Suppressor macrophage treated with lipopolysaccharide for 4 hours (primary cell): ENCODE results near the gene SHC2.
"Not testable (repeated sequence)": the region's sequence is repeated elsewhere in the genome, so short reads cannot be mapped to it uniquely, and the experiment has no call there.

ENCODE experiments used
- DNase-seq: peaks from one replicate; pipeline ENCODE4 v3.0.0-alpha.2; 2020

SHC2 gene

GRCh38 chr19:405121-405965, 55.5 kb downstream of the SHC2 start:
- no peak for DNase-seq

DNA sequence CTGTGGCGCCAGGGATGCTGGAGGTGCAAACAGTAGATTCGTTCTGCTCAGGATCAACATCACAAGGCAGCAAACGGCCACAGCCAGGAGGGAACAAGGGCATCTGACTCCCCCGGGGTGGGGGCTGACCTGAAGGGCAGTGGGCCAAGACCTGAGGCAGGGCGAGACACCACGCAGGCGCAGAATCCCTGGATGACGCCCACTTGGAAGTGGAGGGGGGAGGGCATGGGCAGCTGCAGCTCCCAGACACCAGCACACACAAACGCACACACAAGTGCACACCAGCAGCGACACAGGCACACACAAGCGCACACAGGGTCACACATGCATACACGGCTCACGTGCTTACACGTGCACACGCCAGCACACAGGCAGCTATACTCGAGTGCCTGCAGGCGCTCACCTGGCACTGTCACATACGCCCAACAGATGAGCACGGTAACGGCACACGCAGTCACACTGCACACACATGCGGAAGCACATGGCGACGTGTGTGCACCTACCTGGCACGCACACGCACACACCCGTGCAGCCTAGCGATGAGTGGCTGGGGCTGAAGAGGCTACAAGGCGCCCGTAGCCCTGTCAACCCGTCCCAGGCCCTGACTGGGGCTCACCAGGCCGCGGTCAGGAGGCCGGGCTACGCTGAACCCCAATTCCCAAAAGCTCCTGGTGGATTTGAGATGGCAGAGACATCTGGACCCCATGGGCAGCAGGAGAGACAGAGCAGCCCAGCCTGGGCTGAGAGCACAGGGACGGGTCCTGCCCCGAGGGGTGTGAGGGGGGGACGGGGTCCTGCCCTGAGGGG, 57.4 kb downstream of the SHC2 start:
- DNase-seq: no peak

- DNase-seq: no peak
These were observed 58.0 kb downstream of the SHC2 start for GRCh38 chr19:402786-403185.

DNA sequence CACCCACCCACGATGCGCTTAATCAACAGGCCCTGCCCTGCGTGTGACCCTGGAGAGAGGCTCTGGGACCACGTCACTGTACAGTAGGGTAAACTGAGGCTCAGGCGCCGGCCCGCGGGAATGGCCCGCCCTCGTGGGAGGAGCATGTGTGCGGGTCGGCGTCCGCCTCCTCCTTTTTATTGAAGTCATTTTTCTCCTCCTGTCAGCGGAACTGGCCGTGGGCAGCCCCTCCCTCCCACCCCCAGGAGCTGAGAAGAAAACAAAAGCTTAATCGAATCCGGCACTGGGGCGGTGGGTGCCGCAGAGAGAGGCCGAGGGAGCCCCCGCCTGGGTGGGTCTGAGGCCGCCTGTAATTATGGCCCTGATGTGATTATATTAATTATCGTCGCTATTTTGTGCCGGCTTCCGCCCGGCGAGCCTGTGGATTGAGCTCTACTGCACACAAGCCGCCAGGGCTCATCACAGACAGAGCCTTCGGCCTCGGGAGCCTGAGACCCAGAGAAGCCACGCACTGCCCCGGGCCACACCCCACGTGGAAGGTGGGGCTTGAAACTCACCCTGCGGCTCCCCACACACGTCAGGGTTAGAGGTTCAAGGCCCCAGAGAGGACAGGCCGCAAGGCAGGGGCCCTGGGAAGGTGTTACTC, 58.8 kb downstream of the SHC2 start:
- no peak for DNase-seq

GRCh38 chr19:400976-401865, 59.6 kb downstream of the SHC2 start:
- DNase-seq: no peak

DNA sequence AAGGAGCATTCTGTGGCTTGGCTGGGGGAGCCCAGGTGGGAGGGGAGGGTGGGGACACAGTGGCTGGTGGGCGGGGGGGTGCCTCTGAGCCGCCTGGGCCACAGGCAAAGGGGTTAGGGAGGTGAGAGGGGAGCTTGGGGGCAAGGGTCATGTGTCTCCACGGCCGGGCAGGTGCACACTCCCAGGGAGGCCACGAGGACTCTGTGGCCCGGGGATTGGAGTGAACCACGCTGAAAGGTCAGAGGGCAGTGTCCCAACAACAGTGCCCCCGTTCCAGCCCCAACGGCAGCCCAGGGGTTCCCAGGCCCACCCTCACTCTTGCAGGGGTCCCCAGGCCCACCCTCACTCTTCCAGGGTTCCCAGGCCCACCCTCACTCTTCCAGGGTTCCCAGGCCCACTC, 61.5 kb downstream of the SHC2 start:
- no peak for DNase-seq

- DNase-seq: no peak
These were observed 62.1 kb downstream of the SHC2 start for GRCh38 chr19:398719-399118.

GRCh38 chr19:397941-398706, 62.7 kb downstream of the SHC2 start:
- no peak for DNase-seq

GRCh38 chr19:397321-397720, 63.5 kb downstream of the SHC2 start:
- no peak for DNase-seq

GRCh38 chr19:395467-395866, 65.4 kb downstream of the SHC2 start:
- no peak for DNase-seq

DNA sequence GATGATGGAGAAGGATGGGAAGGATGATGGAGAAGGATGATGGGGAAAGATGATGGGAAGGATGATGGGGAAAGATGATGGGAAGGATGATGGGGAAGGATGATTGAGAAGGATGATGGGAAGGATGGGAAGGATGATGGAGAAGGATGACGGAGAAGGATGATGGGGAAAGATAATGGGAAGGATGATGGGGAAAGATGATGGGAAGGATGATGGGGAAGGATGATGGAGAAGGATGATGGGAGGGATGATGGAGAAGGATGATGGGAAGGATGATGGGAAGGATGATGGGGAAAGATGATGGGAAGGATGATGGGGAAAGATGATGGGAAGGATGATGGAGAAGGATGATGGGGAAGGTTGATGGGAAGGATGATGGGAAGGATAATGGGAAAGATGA, 66.0 kb downstream of the SHC2 start:
- not testable (repeated sequence) for DNase-seq

DNA sequence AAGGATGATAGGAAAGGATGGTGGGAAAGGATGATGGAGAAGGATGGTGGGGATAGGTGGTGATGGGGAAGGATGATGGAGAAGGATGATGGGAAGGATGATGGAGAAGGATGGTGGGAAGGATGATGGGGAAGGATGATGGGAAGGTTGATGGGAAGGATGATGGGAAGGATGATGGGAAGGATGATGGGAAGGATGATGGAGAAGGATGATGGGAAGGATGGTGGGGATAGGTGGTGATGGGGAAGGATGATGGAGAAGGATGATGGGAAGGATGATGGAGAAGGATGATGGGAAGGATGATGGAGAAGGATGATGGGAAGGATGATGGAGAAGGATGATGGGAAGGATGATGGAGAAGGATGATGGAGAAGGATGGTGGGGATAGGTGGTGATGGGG, 67.3 kb downstream of the SHC2 start:
- DNase-seq: not testable (repeated sequence)

DNA sequence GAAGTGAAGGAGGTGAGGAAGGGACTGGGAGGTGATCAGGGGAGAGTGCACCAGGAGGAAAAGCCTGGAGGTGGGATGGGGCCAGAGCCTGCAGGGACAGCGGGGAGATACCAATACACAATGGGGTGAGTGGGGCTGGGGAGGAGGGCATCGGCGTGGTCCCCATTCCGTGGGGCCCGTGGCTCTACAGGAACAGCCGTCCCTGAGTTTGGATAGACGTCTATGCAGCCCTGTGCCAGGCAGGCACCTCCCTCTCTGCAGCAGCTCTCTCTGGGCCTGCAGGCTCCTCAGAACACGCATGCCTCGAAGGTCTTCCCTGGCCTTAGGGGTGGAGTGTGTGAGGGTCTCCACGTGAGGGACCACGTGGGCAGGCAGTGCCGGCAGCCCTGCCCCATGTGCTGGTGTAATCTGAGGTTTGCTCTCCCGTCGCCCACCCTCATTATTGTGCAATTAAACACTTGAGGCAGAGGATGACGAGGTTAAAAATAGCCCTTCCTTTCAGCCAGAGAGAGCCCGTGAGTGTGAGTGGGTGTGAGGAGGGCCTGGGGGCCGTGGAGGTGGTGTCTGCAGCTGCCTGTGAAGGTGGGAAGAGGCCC, 68.4 kb downstream of the SHC2 start:
- no peak for DNase-seq

- no peak for DNase-seq
These were observed 69.0 kb downstream of the SHC2 start for GRCh38 chr19:391726-392374.

- no peak for DNase-seq
These were observed 69.7 kb downstream of the SHC2 start for GRCh38 chr19:391207-391557.

- DNase-seq: no peak
These were observed 70.2 kb downstream of the SHC2 start for GRCh38 chr19:390386-391206.

DNA sequence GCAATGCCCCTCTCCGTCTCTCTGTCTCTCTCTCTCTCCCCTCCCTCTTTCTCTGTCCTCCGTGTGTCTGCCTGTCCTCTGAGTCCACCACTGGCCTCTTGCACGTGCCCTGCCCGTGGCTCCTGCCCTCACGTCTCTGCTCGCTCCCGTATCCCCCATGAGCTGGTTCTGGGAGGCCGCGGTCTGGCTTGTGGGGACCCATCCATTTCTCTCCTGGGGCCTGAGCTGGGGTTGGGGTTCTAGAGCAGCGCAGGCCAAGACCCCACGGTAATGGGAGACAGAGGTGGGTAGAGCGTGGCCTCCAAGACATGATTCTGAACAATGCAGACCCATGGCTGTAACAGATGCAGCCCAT, 70.9 kb downstream of the SHC2 start:
- DNase-seq: no peak

- no peak for DNase-seq
These were observed 71.4 kb downstream of the SHC2 start for GRCh38 chr19:389255-389934.

GRCh38 chr19:388691-389090, 72.1 kb downstream of the SHC2 start:
- DNase-seq: no peak

- no peak for DNase-seq
These were observed 73.1 kb downstream of the SHC2 start for GRCh38 chr19:387777-388176.
